A673 (cell line): ENCODE results near the gene TXNDC17. TPM values are rescaled to one million over a fixed set of nuclear protein-coding genes. Genes with fewer than 3 reads are reported as not detected.

Experiments
- BruUV-seq: library from RNA; stranded (reverse); fragments of 400-500 nt; replicated peaks from 2 replicates; lab custom pipeline; 2021; lab: Mats Ljungman, UMichigan
- CTCF ChIA-PET: fragments of 300-600 bp; sonication (Branson Sonifier 250); formaldehyde crosslinking; loops from one replicate; lab custom pipeline; 2022; ENCODE audit warnings: antibody characterized with exemption; lab: Charles Lee
- POLR2A ChIA-PET: fragments of 300-600 bp; sonication (Branson Sonifier 250); formaldehyde crosslinking; loops from one replicate; lab custom pipeline; 2022; ENCODE audit warnings: antibody characterized with exemption; ENCODE audit not compliant: low non-redundant PET; lab: Charles Lee
- DNase-seq: peaks from one replicate; pipeline ENCODE4 v3.0.0-alpha.2; 2015; ENCODE audit warnings: low spot score
- H3K27ac ChIP-seq: fragments of 200-600 bp; sonication (generic); 2 replicates; pipeline ENCODE4 v1.5.1; 2016; ENCODE audit warnings: mixed run types, low read depth, mild to moderate bottlenecking, mixed read lengths, antibody characterized with exemption, low read length; ENCODE audit not compliant: poor library complexity, severe bottlenecking
- H3K27me3 ChIP-seq: fragments of 200-600 bp; sonication (generic); replicated peaks from 2 replicates; pipeline ENCODE4 v1.6.1; 2017; ENCODE audit warnings: mixed run types, low read depth, mild to moderate bottlenecking, mixed read lengths, antibody characterized with exemption, low read length; ENCODE audit not compliant: insufficient read depth, poor library complexity
- H3K36me3 ChIP-seq: fragments of 200-600 bp; sonication (generic); 2 replicates; pipeline ENCODE4 v1.6.1; 2016; ENCODE audit warnings: mixed run types, mild to moderate bottlenecking, mixed read lengths, antibody characterized with exemption, low read length; ENCODE audit not compliant: insufficient read depth, poor library complexity, severe bottlenecking
- H3K4me1 ChIP-seq: fragments of 200-600 bp; sonication (generic); 2 replicates; pipeline ENCODE4 v1.6.1; 2017; ENCODE audit warnings: mixed run types, mild to moderate bottlenecking, mixed read lengths, antibody characterized with exemption, low read length; ENCODE audit not compliant: insufficient read depth, poor library complexity, severe bottlenecking
- H3K4me3 ChIP-seq: fragments of 200-600 bp; sonication (generic); 2 replicates; pipeline ENCODE4 v1.5.1; 2016; ENCODE audit warnings: low read depth, mixed run types, mild to moderate bottlenecking, mixed read lengths, low read length; ENCODE audit not compliant: poor library complexity, severe bottlenecking
- H3K9me3 ChIP-seq: fragments of 200-600 bp; sonication (generic); 2 replicates; pipeline ENCODE4 v1.6.1; 2016; ENCODE audit warnings: mixed run types, low read depth, mild to moderate bottlenecking, mixed read lengths, antibody characterized with exemption, low read length; ENCODE audit not compliant: poor library complexity, severe bottlenecking
- EZH2 ChIP-seq: fragments of 200-600 bp; sonication (generic); IDR thresholded peaks from 2 replicates; pipeline ENCODE4 v1.6.1; 2017; ENCODE audit warnings: borderline replicate concordance, low read depth, mild to moderate bottlenecking, mixed read lengths, antibody characterized with exemption, low read length; ENCODE audit not compliant: poor library complexity, severe bottlenecking
- intact Hi-C: fragments of 100-400 bp; cut with micrococcal nuclease; formaldehyde crosslinking; loops from one replicate; pipeline ENCODE4 v1.10.0; 2022; ENCODE audit not compliant: unreplicated experiment
- total RNA-seq: library from RNA; stranded (reverse); gene quantifications from 2 replicates; pipeline ENCODE4 v1.2.3, GENCODE V29; 2021
- TF ChIP-seq, protein P1 (sequence below): fragments of 300-800, 200-600 bp; sonication (generic); conservative IDR thresholded peaks from 2 replicates; pipeline ENCODE4 v1.5.1; 2017; ENCODE audit warnings: low read depth, mild to moderate bottlenecking, antibody characterized with exemption, low read length, moderate library complexity, mixed read lengths

TXNDC17 gene
- total RNA-seq, 1 experiment from 2014 or later: 147 TPM

GRCh38 chr17:6677158-6677831, 36.4 kb downstream of the TXNDC17 start:
- BruUV-seq: no TSS peak
- no peak for DNase-seq
- Histone ChIP-seq H3K4me1 (no peaks in the 10 kb centered on the region), H3K27me3 (peaks cover 16% of the 10 kb centered on the region), H3K27ac (no peak overlapping the region), H3K4me3 (no peak overlapping the region), H3K9me3 (no peaks in the 10 kb centered on the region), H3K36me3 (no peaks in the 10 kb centered on the region)
- POLR2A ChIA-PET: no interaction called here
- intact Hi-C loops: no loop called here
- CTCF ChIA-PET: no interaction called here
- TF ChIP-seq EZH2: no peak
- TF ChIP-seq, protein P1, sequence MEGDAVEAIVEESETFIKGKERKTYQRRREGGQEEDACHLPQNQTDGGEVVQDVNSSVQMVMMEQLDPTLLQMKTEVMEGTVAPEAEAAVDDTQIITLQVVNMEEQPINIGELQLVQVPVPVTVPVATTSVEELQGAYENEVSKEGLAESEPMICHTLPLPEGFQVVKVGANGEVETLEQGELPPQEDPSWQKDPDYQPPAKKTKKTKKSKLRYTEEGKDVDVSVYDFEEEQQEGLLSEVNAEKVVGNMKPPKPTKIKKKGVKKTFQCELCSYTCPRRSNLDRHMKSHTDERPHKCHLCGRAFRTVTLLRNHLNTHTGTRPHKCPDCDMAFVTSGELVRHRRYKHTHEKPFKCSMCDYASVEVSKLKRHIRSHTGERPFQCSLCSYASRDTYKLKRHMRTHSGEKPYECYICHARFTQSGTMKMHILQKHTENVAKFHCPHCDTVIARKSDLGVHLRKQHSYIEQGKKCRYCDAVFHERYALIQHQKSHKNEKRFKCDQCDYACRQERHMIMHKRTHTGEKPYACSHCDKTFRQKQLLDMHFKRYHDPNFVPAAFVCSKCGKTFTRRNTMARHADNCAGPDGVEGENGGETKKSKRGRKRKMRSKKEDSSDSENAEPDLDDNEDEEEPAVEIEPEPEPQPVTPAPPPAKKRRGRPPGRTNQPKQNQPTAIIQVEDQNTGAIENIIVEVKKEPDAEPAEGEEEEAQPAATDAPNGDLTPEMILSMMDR: no peak

- Histone ChIP-seq H3K9me3 (no peaks in the 10 kb centered on the region), H3K4me1 (no peaks in the 10 kb centered on the region), H3K4me3 (no peak overlapping the region), H3K27ac (no peak overlapping the region), H3K36me3 (no peaks in the 10 kb centered on the region), H3K27me3 (peaks cover 16% of the 10 kb centered on the region)
- no TSS peak for BruUV-seq
- ChIA-PET CTCF (no interaction called here), POLR2A (no interaction called here)
- no peak for DNase-seq
- intact Hi-C loops: no loop called here
- TF ChIP-seq, protein P1: no peak
- no peak for TF ChIP-seq EZH2
Observed at GRCh38 chr17:6677946-6678345, 37.1 kb downstream of the TXNDC17 start.

GRCh38 chr17:6679241-6679640, 38.4 kb downstream of the TXNDC17 start:
- BruUV-seq: no TSS peak
- Histone ChIP-seq H3K36me3 (no peaks in the 10 kb centered on the region), H3K27ac (no peak overlapping the region), H3K27me3 (peaks cover 16% of the 10 kb centered on the region), H3K4me1 (no peaks in the 10 kb centered on the region), H3K4me3 (no peak overlapping the region), H3K9me3 (no peaks in the 10 kb centered on the region)
- no peak for DNase-seq
- intact Hi-C loops: no loop called here
- TF ChIP-seq EZH2: no peak
- TF ChIP-seq, protein P1: no peak
- ChIA-PET CTCF (no interaction called here), POLR2A (no interaction called here)
